Common myeloid progenitor, CD34-positive (primary cell): ENCODE data around the gene GPANK1.

ENCODE experiments used
- CTCF ChIA-PET: fragments of 350-600 bp; sonication (Branson Sonifier 250); formaldehyde crosslinking; loops from one replicate; lab custom pipeline; 2021; ENCODE audit warnings: antibody characterized with exemption; lab: Charles Lee
- POLR2A ChIA-PET: fragments of 350-600 bp; sonication (Branson Sonifier 250); formaldehyde crosslinking; loops from one replicate; lab custom pipeline; 2021; ENCODE audit warnings: antibody characterized with exemption; lab: Charles Lee
- DNase-seq, 3 donors: peaks; one replicate each; pipeline versions ENCODE4 v3.0.0 to v3.0.0-alpha.2; 2013
- H3K27ac ChIP-seq, 2 experiments: 1 replicate in 1 of 2; 2 replicates in 1 of 2; pipeline ENCODE4 v1.7.0; 2013; ENCODE audit warnings: inconsistent platforms in 2 of 2, low read length in 2 of 2, mild to moderate bottlenecking in 2 of 2, low read depth in 1 of 2, moderate library complexity in 1 of 2; ENCODE audit not compliant: severe bottlenecking in 2 of 2, insufficient read depth in 1 of 2, poor library complexity in 1 of 2
- H3K27me3 ChIP-seq, 5 experiments: replicated peaks in 2 of 5; 1 replicate in 3 of 5; 2 replicates in 2 of 5; pipeline versions ENCODE4 v1.6.1 to v1.7.0; 2013; ENCODE audit warnings: low read length in 4 of 5, mild to moderate bottlenecking in 2 of 5, moderate library complexity in 2 of 5, inconsistent platforms in 1 of 5; ENCODE audit not compliant: insufficient read depth in 5 of 5, control insufficient read depth in 4 of 5
- H3K36me3 ChIP-seq, 4 experiments: 1 replicate in 2 of 4; 2 replicates in 2 of 4; pipeline versions ENCODE4 v1.6.1 to v1.7.0; 2013; ENCODE audit warnings: low read length in 3 of 4, control low read depth in 1 of 4, mild to moderate bottlenecking in 1 of 4; ENCODE audit not compliant: control insufficient read depth in 4 of 4, insufficient read depth in 4 of 4
- H3K4me1 ChIP-seq, 4 experiments: 1 replicate in 3 of 4; 2 replicates in 1 of 4; pipeline versions ENCODE4 v1.6.1 to v1.7.1; 2013; ENCODE audit warnings: low read length in 3 of 4, mild to moderate bottlenecking in 3 of 4, control low read depth in 1 of 4, inconsistent platforms in 1 of 4, moderate library complexity in 1 of 4; ENCODE audit not compliant: control insufficient read depth in 4 of 4, insufficient read depth in 4 of 4; ENCODE audit errors: control extremely low read depth in 1 of 4
- H3K4me3 ChIP-seq, 7 experiments: 1 replicate in 4 of 7; 2 replicates in 3 of 7; pipeline versions ENCODE4 v1.5.1 to v1.7.0; 2013; ENCODE audit warnings: mild to moderate bottlenecking in 7 of 7, low read length in 6 of 7, moderate library complexity in 6 of 7, inconsistent platforms in 2 of 7, low read depth in 2 of 7, control low read depth in 1 of 7; ENCODE audit not compliant: insufficient read depth in 4 of 7, control insufficient read depth in 1 of 7; ENCODE audit errors: extremely low read depth in 1 of 7
- H3K9me3 ChIP-seq, 5 experiments: 1 replicate in 4 of 5; 2 replicates in 1 of 5; pipeline versions ENCODE4 v1.6.1 to v1.7.1; 2013; ENCODE audit warnings: low read length in 4 of 5, mild to moderate bottlenecking in 2 of 5, inconsistent platforms in 1 of 5, low read depth in 1 of 5, moderate library complexity in 1 of 5; ENCODE audit not compliant: control insufficient read depth in 4 of 5, insufficient read depth in 2 of 5; ENCODE audit errors: control extremely low read depth in 1 of 5
- WGBS: methylation state at CpG from one replicate; pipeline ENCODE4 v1.1.5; 2013; ENCODE audit not compliant: insufficient coverage; 5-methylcytosine and 5-hydroxymethylcytosine counted together

GPANK1 gene

GRCh38 chr6:31687860-31688693 is 23.3 kb upstream of the GPANK1 start:
- peaks cover 12 to 81% (median 74%) of the 10 kb centered on the region in 4 experiments for H3K36me3 ChIP-seq
- peak overlapping the region in 1 of 2 experiments; percentile 12 for H3K27ac ChIP-seq
- H3K9me3 ChIP-seq: no peaks in the 10 kb centered on the region
- 98% methylated on average over 10 of the region's 14 CpGs for WGBS
- no peaks in the 10 kb centered on the region for H3K27me3 ChIP-seq
- ChIA-PET CTCF (interaction anchor here (7.8 kb wide), 1 partner anchor 13 kb away, joined by 51 read pairs; the partner anchor contains the start of gene ABHD16A), POLR2A (interaction anchor here (1.0 kb wide), 1 partner anchor 15 kb away, joined by 3 read pairs; the partner anchor contains the start of gene ABHD16A)
- no peak for DNase-seq
- peaks cover 0 to 5% (median 1%) of the 10 kb centered on the region in 4 experiments for H3K4me1 ChIP-seq
- no peak overlapping the region for H3K4me3 ChIP-seq

GRCh38 chr6:31687321-31687720 is 22.5 kb upstream of the GPANK1 start:
- ChIA-PET POLR2A (interaction anchor here (1.0 kb wide), 1 partner anchor 16 kb away, joined by 3 read pairs; the partner anchor contains the start of gene ABHD16A), CTCF (interaction anchor here (1.3 to 7.8 kb wide), 3 partner anchors 13 to 43 kb away, joined by 3 to 51 read pairs (median 4); partner anchors contain the start of gene ABHD16A)
- Histone ChIP-seq H3K36me3 (peaks cover 12 to 74% (median 68%) of the 10 kb centered on the region in 4 experiments), H3K4me3 (no peak overlapping the region), H3K27ac (no peak overlapping the region), H3K27me3 (no peaks in the 10 kb centered on the region), H3K4me1 (peaks cover 0 to 11% (median 3%) of the 10 kb centered on the region in 4 experiments), H3K9me3 (no peaks in the 10 kb centered on the region)
- DNase-seq: no peak
- 87% methylated on average over 4 of the region's 8 CpGs for WGBS

GRCh38 chr6:31686483-31686882 is 21.7 kb upstream of the GPANK1 start:
- ChIA-PET CTCF (interaction anchor here (0.8 to 7.8 kb wide), 4 partner anchors 14 to 135 kb away, joined by 3 to 51 read pairs (median 4); partner anchors contain the start of gene ABHD16A), POLR2A (no interaction called here)
- DNase-seq: no peak
- Histone ChIP-seq H3K4me1 (peaks cover 0 to 14% (median 7%) of the 10 kb centered on the region in 4 experiments), H3K27me3 (no peaks in the 10 kb centered on the region), H3K9me3 (no peaks in the 10 kb centered on the region), H3K27ac (peak overlapping the region in 1 of 2 experiments; percentile 7), H3K4me3 (no peak overlapping the region), H3K36me3 (peaks cover 12 to 67% (median 62%) of the 10 kb centered on the region in 4 experiments)
- WGBS: 86% methylated on average over 4 of the region's 5 CpGs

- Histone ChIP-seq H3K9me3 (no peaks in the 10 kb centered on the region), H3K4me3 (peak overlapping the region in 3 of 7 experiments; percentile 42 to 63 (median 46)), H3K27me3 (no peaks in the 10 kb centered on the region), H3K4me1 (peaks cover 0 to 38% (median 32%) of the 10 kb centered on the region in 4 experiments), H3K27ac (no peak overlapping the region), H3K36me3 (peaks cover 0 to 38% (median 38%) of the 10 kb centered on the region in 4 experiments)
- no peak for DNase-seq
- ChIA-PET POLR2A (no interaction called here), CTCF (interaction anchor here (1.3 to 7.8 kb wide), 3 partner anchors 17 to 43 kb away, joined by 3 to 51 read pairs (median 6); partner anchors contain the start of gene ABHD16A)
- WGBS: 98% methylated on average over 12 of the region's 13 CpGs
These were observed 18.8 kb upstream of the GPANK1 start for GRCh38 chr6:31683591-31683990.

- POLR2A ChIA-PET: interaction anchor here (0.6 to 0.9 kb wide), 2 partner anchors 10 to 115 kb away, joined by 3 read pairs; partner anchors contain the start of gene VARS1
- H3K27ac ChIP-seq: peak overlapping the region in 1 of 2 experiments; percentile 1
- WGBS: 0% methylated on average over 38 of the region's 40 CpGs
- peak in 2 of 3 donors; percentile 66 to 68 for DNase-seq
- H3K36me3 ChIP-seq: peaks cover 0 to 17% (median 14%) of the 10 kb centered on the region in 4 experiments
- H3K27me3 ChIP-seq: no peaks in the 10 kb centered on the region
- no peaks in the 10 kb centered on the region for H3K9me3 ChIP-seq
- H3K4me3 ChIP-seq: peak overlapping the region; percentile 60 to 89 (median 79)
- CTCF ChIA-PET: interaction anchor here (0.6 to 3.3 kb wide), 15 partner anchors 10 to 242 kb away, joined by 3 to 17 read pairs (median 4); partner anchors contain the start of genes ABHD16A, C6orf47 and LY6G5B
- H3K4me1 ChIP-seq: peaks cover 0 to 38% (median 35%) of the 10 kb centered on the region in 4 experiments
These were observed 16.4 kb upstream of the GPANK1 start for GRCh38 chr6:31681135-31681671.

GRCh38 chr6:31680226-31681134 is 15.7 kb upstream of the GPANK1 start, which contains the start of gene LY6G5C:
Gene LY6G5C, minus strand, starts transcription at chr6:31681067. Its CDS starts 694 bp downstream, at chr6:31680373.
- ChIA-PET CTCF (interaction anchor here (0.6 to 3.3 kb wide), 20 partner anchors 9 to 243 kb away, joined by 3 to 17 read pairs (median 4); partner anchors contain the start of genes ABHD16A, C6orf47 and LY6G5B), POLR2A (interaction anchor here (0.6 to 0.9 kb wide), 3 partner anchors 10 to 115 kb away, joined by 3 read pairs; partner anchors contain the start of gene VARS1)
- H3K4me3 ChIP-seq: peak within 1 kb of the TSS; percentile 60 to 89 (median 79)
- H3K36me3 ChIP-seq: peaks cover 0 to 10% (median 7%) of the 10 kb centered on the region in 4 experiments
- H3K9me3 ChIP-seq: no peaks in the 10 kb centered on the region
- 17% methylated on average over 16 of the region's 17 CpGs for WGBS
- no peaks in the 10 kb centered on the region for H3K27me3 ChIP-seq
- DNase-seq: peak; percentile 65 to 67 (median 67)
- peak within 1 kb of the TSS in 1 of 2 experiments; percentile 1 for H3K27ac ChIP-seq
- H3K4me1 ChIP-seq: peaks cover 0 to 38% (median 35%) of the 10 kb centered on the region in 4 experiments
